H4 (cell line): ENCODE measurements around the gene DISP2. TPM values are rescaled to one million over a fixed set of nuclear protein-coding genes. Genes with fewer than 3 reads are reported as not detected.

ENCODE experiments used
- DNase-seq: peaks from one replicate; pipeline ENCODE4 v3.0.0-alpha.2; 2015; ENCODE audit warnings: low spot score
- total RNA-seq: library from RNA; depleted of rRNA; stranded (reverse); fragments of >200 nt; shearing (Covaris generic); gene quantifications from 2 replicates; pipeline ENCODE4 v1.2.3, GENCODE V29; 2014

DISP2 gene
- total RNA-seq, 1 experiment from 2014 or later, result 0.27 TPM

- no peak for DNase-seq
Measured at GRCh38 chr15:40392986-40393948, 35.2 kb downstream of the DISP2 start.

GRCh38 chr15:40397688-40398412, 39.8 kb downstream of the DISP2 start:
- DNase-seq, result no peak

GRCh38 chr15:40398413-40398873, 40.4 kb downstream of the DISP2 start:
- DNase-seq, result no peak

GRCh38 chr15:40399370-40399769, 41.4 kb downstream of the DISP2 start:
- no peak for DNase-seq

GRCh38 chr15:40405501-40406381, 47.7 kb downstream of the DISP2 start, which contains the start of gene IVD:
TSS of gene IVD (plus strand) at chr15:40405795. CDS start at chr15:40405828, 33 bp downstream.
- DNase-seq, result peak; percentile 89

GRCh38 chr15:40407330-40407990, 49.4 kb downstream of the DISP2 start:
- DNase-seq, result no peak

- DNase-seq, result no peak
Measured at GRCh38 chr15:40409366-40409765, 51.3 kb downstream of the DISP2 start.

- no peak for DNase-seq
Measured at GRCh38 chr15:40410476-40410875, 52.5 kb downstream of the DISP2 start.

GRCh38 chr15:40412095-40412759, 54.2 kb downstream of the DISP2 start:
- no peak for DNase-seq

- DNase-seq, result no peak
Measured at GRCh38 chr15:40413036-40413435, 55.0 kb downstream of the DISP2 start.

GRCh38 chr15:40414816-40415215, 56.8 kb downstream of the DISP2 start:
- DNase-seq, result no peak

- DNase-seq, result no peak
Measured at GRCh38 chr15:40415226-40415625, 57.2 kb downstream of the DISP2 start.

- DNase-seq, result no peak
Measured at GRCh38 chr15:40416056-40416455, 58.0 kb downstream of the DISP2 start.

- no peak for DNase-seq
Measured at GRCh38 chr15:40418126-40418525, 60.1 kb downstream of the DISP2 start.

GRCh38 chr15:40420071-40420713, 62.2 kb downstream of the DISP2 start:
- DNase-seq, result no peak

GRCh38 chr15:40420793-40421192, 62.8 kb downstream of the DISP2 start:
- DNase-seq, result no peak

- DNase-seq, result no peak
Measured at GRCh38 chr15:40421246-40422157, 63.5 kb downstream of the DISP2 start.

GRCh38 chr15:40424483-40425115, 66.6 kb downstream of the DISP2 start:
- no peak for DNase-seq
